HG03159 (cell line): Measurements from ENCODE around the gene COL12A1.

ENCODE experiments used
- ATAC-seq: cut with Tn5 transposase; IDR thresholded peaks from one replicate; pipeline ENCODE4 v1.9.1; 2021; ENCODE audit warnings: mild to moderate bottlenecking, moderate library complexity; ENCODE audit not compliant: unreplicated experiment

Gene COL12A1

GRCh38 chr6:75205776-75206575, at the start of gene COL12A1:
Gene COL12A1 (minus strand): TSS chr6:75206053. CDS start chr6:75202792, 3,261 bp downstream.
- no peak for ATAC-seq

GRCh38 chr6:75250552-75250951, 44.7 kb upstream of the COL12A1 start:
- no peak for ATAC-seq

GRCh38 chr6:75249837-75250236, 44.0 kb upstream of the COL12A1 start:
- ATAC-seq, result no peak

GRCh38 chr6:75246386-75246785, 40.5 kb upstream of the COL12A1 start:
- ATAC-seq, result no peak

- ATAC-seq, result peak; percentile 11
These were observed 38.3 kb upstream of the COL12A1 start for GRCh38 chr6:75244063-75244584.

- peak; percentile 95 for ATAC-seq
These were observed 37.6 kb upstream of the COL12A1 start, which contains the start of gene COX7A2 for GRCh38 chr6:75243333-75244062. Gene COX7A2 (minus strand): TSS chr6:75243801. CDS start chr6:75243734, 67 bp downstream.

- no peak for ATAC-seq
These were observed 30.8 kb upstream of the COL12A1 start for GRCh38 chr6:75236630-75237029.

GRCh38 chr6:75235271-75235670, 29.4 kb upstream of the COL12A1 start:
- no peak for ATAC-seq

GRCh38 chr6:75234126-75234865, 28.4 kb upstream of the COL12A1 start:
- ATAC-seq, result no peak

- no peak for ATAC-seq
These were observed 27.3 kb upstream of the COL12A1 start for GRCh38 chr6:75233092-75233615.

GRCh38 chr6:75230484-75231325, 24.9 kb upstream of the COL12A1 start:
- ATAC-seq, result no peak

- ATAC-seq, result no peak
These were observed 18.6 kb upstream of the COL12A1 start for GRCh38 chr6:75224303-75224926.

- ATAC-seq, result no peak
These were observed 17.6 kb upstream of the COL12A1 start for GRCh38 chr6:75223428-75223827.

- ATAC-seq, result no peak
These were observed 16.4 kb upstream of the COL12A1 start for GRCh38 chr6:75222261-75222660.

GRCh38 chr6:75221116-75221515, 15.3 kb upstream of the COL12A1 start:
- no peak for ATAC-seq

- no peak for ATAC-seq
These were observed 14.5 kb upstream of the COL12A1 start for GRCh38 chr6:75220357-75220756.

- ATAC-seq, result no peak
These were observed 13.4 kb upstream of the COL12A1 start for GRCh38 chr6:75219263-75219662.

GRCh38 chr6:75217193-75217592, 11.3 kb upstream of the COL12A1 start:
- ATAC-seq, result no peak

GRCh38 chr6:75215291-75215690, 9.4 kb upstream of the COL12A1 start:
- no peak for ATAC-seq
